H9 (cell line): Measurements from ENCODE around the gene RUNX2. TPM values are rescaled to one million over a fixed set of nuclear protein-coding genes. Genes with fewer than 3 reads are reported as not detected.

Experiments
- DNase-seq: peaks from one replicate; pipeline ENCODE4 v3.0.0-alpha.2; 2017
- H2AFZ ChIP-seq: one replicate; pipeline ENCODE4 v1.6.1; 2013; ENCODE audit warnings: mild to moderate bottlenecking, low read length, control low read depth, moderate library complexity
- H2AK5ac ChIP-seq: 2 replicates; pipeline ENCODE4 v1.6.1; 2013; ENCODE audit warnings: low read length, control low read depth, mixed read lengths; ENCODE audit not compliant: insufficient read length
- H2BK120ac ChIP-seq: one replicate; pipeline ENCODE4 v1.6.1; 2013; ENCODE audit warnings: low read depth, mild to moderate bottlenecking, low read length, control low read depth, inconsistent platforms; ENCODE audit not compliant: poor library complexity, severe bottlenecking
- H2BK12ac ChIP-seq: 2 replicates; pipeline ENCODE4 v1.6.1; 2013; ENCODE audit warnings: low read length, control low read depth, mixed read lengths, low read depth; ENCODE audit not compliant: insufficient read length
- H2BK15ac ChIP-seq: 2 replicates; pipeline ENCODE4 v1.6.1; 2013; ENCODE audit warnings: low read depth, low read length, control low read depth
- H2BK20ac ChIP-seq: one replicate; pipeline ENCODE4 v1.6.1; 2013; ENCODE audit warnings: low read depth, mild to moderate bottlenecking, low read length, control low read depth, inconsistent platforms; ENCODE audit not compliant: poor library complexity, severe bottlenecking
- H2BK5ac ChIP-seq: 2 replicates; pipeline ENCODE4 v1.6.1; 2013; ENCODE audit warnings: low read length, control low read depth, mixed read lengths; ENCODE audit not compliant: insufficient read length
- H3K14ac ChIP-seq: 2 replicates; pipeline ENCODE4 v1.6.1; 2013; ENCODE audit warnings: low read length, control low read depth; ENCODE audit not compliant: insufficient read depth
- H3K18ac ChIP-seq: 2 replicates; pipeline ENCODE4 v1.6.1; 2013; ENCODE audit warnings: low read depth, mild to moderate bottlenecking, mixed read lengths, low read length, control low read depth; ENCODE audit not compliant: insufficient read length
- H3K23ac ChIP-seq: 2 replicates; pipeline ENCODE4 v1.6.1; 2013; ENCODE audit warnings: low read length, control low read depth, mixed read lengths, low read depth; ENCODE audit not compliant: insufficient read length
- H3K23me2 ChIP-seq: 2 replicates; pipeline ENCODE4 v1.6.1; 2013; ENCODE audit warnings: low read depth, mild to moderate bottlenecking, mixed read lengths, low read length, control low read depth; ENCODE audit not compliant: insufficient read length, poor library complexity, severe bottlenecking
- H3K27ac ChIP-seq: 2 replicates; pipeline ENCODE4 v1.5.1; 2013; ENCODE audit warnings: low read length, control low read depth, mixed read lengths, low read depth; ENCODE audit not compliant: insufficient read length
- H3K27me3 ChIP-seq: 2 replicates; pipeline ENCODE4 v1.6.1; 2013; ENCODE audit warnings: low read length, control low read depth, inconsistent platforms; ENCODE audit not compliant: insufficient read depth
- H3K4ac ChIP-seq: 2 replicates; pipeline ENCODE4 v1.6.1; 2013; ENCODE audit warnings: low read depth, mild to moderate bottlenecking, control low read depth, inconsistent platforms, low read length, moderate library complexity
- H3K4me1 ChIP-seq: 2 replicates; pipeline ENCODE4 v1.6.1; 2013; ENCODE audit warnings: low read length, control low read depth, inconsistent platforms; ENCODE audit not compliant: insufficient read depth
- H3K4me2 ChIP-seq: 2 replicates; pipeline ENCODE4 v1.6.1; 2013; ENCODE audit warnings: low read length, control low read depth, mixed read lengths; ENCODE audit not compliant: insufficient read length, insufficient read depth
- H3K56ac ChIP-seq: 2 replicates; pipeline ENCODE4 v1.6.1; 2013; ENCODE audit warnings: low read depth, mild to moderate bottlenecking, mixed read lengths, low read length, control low read depth; ENCODE audit not compliant: insufficient read length
- H3K79me1 ChIP-seq: 2 replicates; pipeline ENCODE4 v1.6.1; 2013; ENCODE audit warnings: low read depth, mild to moderate bottlenecking, moderate library complexity, low read length, control low read depth, inconsistent platforms; ENCODE audit not compliant: insufficient read depth, poor library complexity, severe bottlenecking
- H3K79me2 ChIP-seq: 2 replicates; pipeline ENCODE4 v1.6.1; 2013; ENCODE audit warnings: low read length, control low read depth, inconsistent platforms; ENCODE audit not compliant: insufficient read depth
- H3K9ac ChIP-seq: 2 replicates; pipeline ENCODE4 v1.6.1; 2013; ENCODE audit warnings: low read length, control low read depth, mixed read lengths; ENCODE audit not compliant: insufficient read length; ENCODE audit errors: extremely low read depth
- H3K9me3 ChIP-seq: one replicate; pipeline ENCODE4 v1.6.1; 2013; ENCODE audit warnings: low read depth, low read length, inconsistent platforms; ENCODE audit not compliant: control insufficient read depth
- H3T11ph ChIP-seq: one replicate; pipeline ENCODE4 v1.6.1; 2013; ENCODE audit warnings: mild to moderate bottlenecking, low read length, control low read depth, inconsistent platforms
- H4K20me1 ChIP-seq: one replicate; pipeline ENCODE4 v1.6.1; 2013; ENCODE audit not compliant: control insufficient read depth, insufficient read length, insufficient read depth
- H4K5ac ChIP-seq: 2 replicates; pipeline ENCODE4 v1.6.1; 2013; ENCODE audit warnings: low read depth, mild to moderate bottlenecking, mixed read lengths, low read length, control low read depth; ENCODE audit not compliant: insufficient read length
- H4K8ac ChIP-seq: replicated peaks from 2 replicates; pipeline ENCODE4 v1.6.1; 2013; ENCODE audit warnings: low read length, control low read depth, mixed read lengths, low read depth; ENCODE audit not compliant: insufficient read length
- H4K91ac ChIP-seq: 2 replicates; pipeline ENCODE4 v1.6.1; 2013; ENCODE audit warnings: low read depth, mild to moderate bottlenecking, moderate library complexity, mixed read lengths, low read length, control low read depth; ENCODE audit not compliant: insufficient read length
- H3K27ac Mint-ChIP-seq, 3 experiments: 2 replicates in 2 of 3; 3 replicates in 1 of 3; pipeline ENCODE4 v1.8.0; 2020 to 2021; ENCODE audit warnings: mixed read lengths in 3 of 3, mild to moderate bottlenecking in 1 of 3, moderate library complexity in 1 of 3
- H3K27me3 Mint-ChIP-seq: 2 replicates; pipeline ENCODE4 v1.8.0; 2021; ENCODE audit warnings: low read depth, mild to moderate bottlenecking, moderate library complexity, mixed read lengths
- H3K36me3 Mint-ChIP-seq, 3 experiments: 2 replicates in 2 of 3; 3 replicates in 1 of 3; pipeline ENCODE4 v1.8.0; 2020 to 2021; ENCODE audit warnings: low read depth in 3 of 3, mixed read lengths in 3 of 3; ENCODE audit not compliant: insufficient read depth in 1 of 3
- H3K4me1 Mint-ChIP-seq, 2 experiments: 2 replicates each; pipeline ENCODE4 v1.8.0; 2020; ENCODE audit warnings: mixed read lengths in 2 of 2
- H3K4me3 Mint-ChIP-seq, 2 experiments: 2 replicates in 1 of 2; 3 replicates in 1 of 2; pipeline ENCODE4 v1.8.0; 2020 to 2021; ENCODE audit warnings: mild to moderate bottlenecking in 2 of 2, mixed read lengths in 2 of 2, moderate library complexity in 1 of 2
- H3K9me3 Mint-ChIP-seq, 2 experiments: 2 replicates in 1 of 2; 3 replicates in 1 of 2; pipeline ENCODE4 v1.8.0; 2020; ENCODE audit warnings: mild to moderate bottlenecking in 2 of 2, mixed read lengths in 2 of 2, moderate library complexity in 1 of 2
- WGBS: extraction: QIAGEN DNeasy Blood & Tissue Kit; methylation state at CpG from one replicate; pipeline ENCODE4 v1.1.7; 2013; ENCODE audit warnings: missing lambda C conversion rate, low lambda C conversion rate, mixed read lengths; ENCODE audit not compliant: insufficient read length; ENCODE audit errors: extremely low coverage; 5-methylcytosine and 5-hydroxymethylcytosine counted together
- total RNA-seq: library from RNA; stranded (reverse); gene quantifications from 2 replicates; pipeline ENCODE4 v1.2.1, GENCODE V29; 2021
- TF ChIP-seq, protein P1 (sequence below): fragments of 200-600 bp; sonication (generic); conservative IDR thresholded peaks from 3 replicates; pipeline ENCODE4 v1.8.0; 2021; ENCODE audit warnings: antibody characterized with exemption, mild to moderate bottlenecking

The RUNX2 gene
- total RNA-seq, 1 experiment from 2014 or later, result 0.15 TPM

DNA sequence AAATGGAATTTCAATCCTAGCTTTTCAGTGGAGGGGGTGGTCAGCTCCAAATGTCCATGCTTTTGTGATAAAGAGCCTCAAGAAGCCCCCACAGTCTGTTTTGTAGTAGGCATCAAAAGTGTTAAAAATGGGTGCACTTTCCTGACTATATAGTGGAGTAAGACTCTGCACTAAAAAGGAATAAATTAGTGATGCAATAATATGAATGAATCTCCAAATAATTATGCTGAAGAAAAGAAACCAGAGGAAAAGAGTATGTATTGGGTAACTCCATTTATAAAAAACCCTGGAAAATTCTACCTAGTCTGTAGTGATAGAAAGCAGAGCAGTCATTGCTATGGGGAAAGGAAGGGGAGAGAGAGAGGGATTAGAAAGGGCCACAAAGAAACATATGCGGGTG lies 360.1 kb downstream of the RUNX2 start:
- H4K5ac ChIP-seq, result no peak overlapping the region
- Mint-ChIP-seq H3K4me1 (no peaks in the 10 kb centered on the region), H3K27ac (no peak overlapping the region), H3K27me3 (no peaks in the 10 kb centered on the region), H3K36me3 (no peaks in the 10 kb centered on the region), H3K4me3 (no peak overlapping the region), H3K9me3 (no peaks in the 10 kb centered on the region)
- H3K14ac ChIP-seq, result no peak overlapping the region
- H4K8ac ChIP-seq, result no peak overlapping the region
- no peaks in the 10 kb centered on the region for H3K27me3 ChIP-seq
- WGBS, result no CpG with 5 or more reads among the region's 1 CpG
- no peak overlapping the region for H2BK20ac ChIP-seq
- H3K27ac ChIP-seq, result no peak overlapping the region
- no peak for DNase-seq
- no peaks in the 10 kb centered on the region for H4K20me1 ChIP-seq
- TF ChIP-seq, protein P1, sequence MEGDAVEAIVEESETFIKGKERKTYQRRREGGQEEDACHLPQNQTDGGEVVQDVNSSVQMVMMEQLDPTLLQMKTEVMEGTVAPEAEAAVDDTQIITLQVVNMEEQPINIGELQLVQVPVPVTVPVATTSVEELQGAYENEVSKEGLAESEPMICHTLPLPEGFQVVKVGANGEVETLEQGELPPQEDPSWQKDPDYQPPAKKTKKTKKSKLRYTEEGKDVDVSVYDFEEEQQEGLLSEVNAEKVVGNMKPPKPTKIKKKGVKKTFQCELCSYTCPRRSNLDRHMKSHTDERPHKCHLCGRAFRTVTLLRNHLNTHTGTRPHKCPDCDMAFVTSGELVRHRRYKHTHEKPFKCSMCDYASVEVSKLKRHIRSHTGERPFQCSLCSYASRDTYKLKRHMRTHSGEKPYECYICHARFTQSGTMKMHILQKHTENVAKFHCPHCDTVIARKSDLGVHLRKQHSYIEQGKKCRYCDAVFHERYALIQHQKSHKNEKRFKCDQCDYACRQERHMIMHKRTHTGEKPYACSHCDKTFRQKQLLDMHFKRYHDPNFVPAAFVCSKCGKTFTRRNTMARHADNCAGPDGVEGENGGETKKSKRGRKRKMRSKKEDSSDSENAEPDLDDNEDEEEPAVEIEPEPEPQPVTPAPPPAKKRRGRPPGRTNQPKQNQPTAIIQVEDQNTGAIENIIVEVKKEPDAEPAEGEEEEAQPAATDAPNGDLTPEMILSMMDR, result no peak
- H3K79me2 ChIP-seq, result no peaks in the 10 kb centered on the region
- no peak overlapping the region for H4K91ac ChIP-seq
- H3K9ac ChIP-seq, result no peak overlapping the region
- no peak overlapping the region for H2BK120ac ChIP-seq
- no peak overlapping the region for H2BK12ac ChIP-seq
- no peaks in the 10 kb centered on the region for H3K79me1 ChIP-seq
- H2BK5ac ChIP-seq, result no peak overlapping the region
- H3K4ac ChIP-seq, result no peak overlapping the region
- H3T11ph ChIP-seq, result no peak overlapping the region
- no peak overlapping the region for H3K23ac ChIP-seq
- H3K56ac ChIP-seq, result no peak overlapping the region
- no peak overlapping the region for H3K18ac ChIP-seq
- no peak overlapping the region for H2AK5ac ChIP-seq
- no peaks in the 10 kb centered on the region for H3K23me2 ChIP-seq
- no peaks in the 10 kb centered on the region for H3K4me1 ChIP-seq
- no peak overlapping the region for H2AFZ ChIP-seq
- H3K4me2 ChIP-seq, result no peak overlapping the region
- no peaks in the 10 kb centered on the region for H3K9me3 ChIP-seq
- no peak overlapping the region for H2BK15ac ChIP-seq
